Activated CD8-positive, alpha-beta T cell treated with anti-CD3 and anti-CD28 coated beads for 36 hours (primary cell): Measurements from ENCODE around the gene CEMP1. TPM values are rescaled to one million over a fixed set of nuclear protein-coding genes. Genes with fewer than 3 reads are reported as not detected.
"Not testable (repeated sequence)": the region's sequence is repeated elsewhere in the genome, so short reads cannot be mapped to it uniquely, and the experiment has no call there.

Experiments used
- ATAC-seq: fragments of 200-7000 bp; cut with Tn5 transposase; one replicate; pipeline ENCODE4 v1.10.0; 2021; ENCODE audit warnings: mild to moderate bottlenecking, moderate library complexity
- CTCF ChIA-PET: fragments of 350-600 bp; sonication (Branson Sonifier 250); formaldehyde crosslinking; loops from one replicate; lab custom pipeline; 2021; ENCODE audit warnings: antibody characterized with exemption; lab: Charles Lee
- POLR2A ChIA-PET: fragments of 350-600 bp; sonication (Branson Sonifier 250); formaldehyde crosslinking; loops from one replicate; lab custom pipeline; 2021; ENCODE audit warnings: antibody characterized with exemption; lab: Charles Lee
- DNase-seq: peaks from one replicate; pipeline ENCODE4 v3.0.0-alpha.2; 2020
- H3K27ac Mint-ChIP-seq: one replicate; pipeline ENCODE4 v1.8.0; 2021; ENCODE audit warnings: mild to moderate bottlenecking, mixed read lengths
- H3K27me3 Mint-ChIP-seq: one replicate; pipeline ENCODE4 v1.8.0; 2021; ENCODE audit warnings: mixed read lengths
- H3K36me3 Mint-ChIP-seq: one replicate; pipeline ENCODE4 v1.8.0; 2021; ENCODE audit warnings: low read depth, mixed read lengths
- H3K4me1 Mint-ChIP-seq: one replicate; pipeline ENCODE4 v1.8.0; 2021; ENCODE audit warnings: low read depth, mixed read lengths
- H3K4me3 Mint-ChIP-seq: one replicate; pipeline ENCODE4 v1.8.0; 2021; ENCODE audit warnings: mild to moderate bottlenecking, moderate library complexity, mixed read lengths
- H3K9me3 Mint-ChIP-seq: one replicate; pipeline ENCODE4 v1.8.0; 2021; ENCODE audit warnings: mixed read lengths
- intact Hi-C: fragments of 100-400 bp; cut with micrococcal nuclease; formaldehyde crosslinking; loops from one replicate; pipeline ENCODE4 v1.10.0; 2022
- total RNA-seq, 2 experiments: library from RNA; stranded (reverse); gene quantifications; one replicate each; pipeline ENCODE4 v1.2.3, GENCODE V29; 2021
- TF ChIP-seq, protein P1 (sequence below): fragments of 200-600 bp; IDR thresholded peaks from one replicate; pipeline ENCODE4 v1.8.0; 2022; ENCODE audit warnings: antibody characterized with exemption, mild to moderate bottlenecking

Gene CEMP1
- total RNA-seq, 2 experiments from 2014 or later: not detected

DNA sequence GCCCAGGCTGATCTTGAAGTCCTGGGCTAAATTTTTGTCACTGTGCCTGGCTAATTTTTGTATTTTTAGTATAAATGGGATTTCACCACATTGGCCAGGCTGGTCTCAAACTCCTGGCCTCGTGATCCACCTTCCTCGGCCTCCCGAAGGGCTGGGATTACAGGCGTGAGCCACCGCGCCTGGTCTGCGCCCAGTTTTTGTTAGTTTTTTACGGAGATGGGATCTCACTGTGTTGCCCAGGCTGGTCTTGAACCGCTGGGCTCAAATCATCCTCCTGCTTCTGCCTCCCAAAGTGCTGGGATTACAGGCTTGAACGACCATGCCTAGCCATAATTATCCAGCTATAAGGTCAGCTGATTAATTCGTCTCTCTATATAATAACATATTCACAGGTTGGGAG, 2.7 kb upstream of the CEMP1 start:
- POLR2A ChIA-PET: interaction anchor here (1.0 to 3.3 kb wide), 2 partner anchors 19 to 276 kb away, joined by 3 to 26 read pairs; partner anchors contain the start of gene ATP6V0C
- Mint-ChIP-seq H3K4me1 (peaks cover 21% of the 10 kb centered on the region), H3K27me3 (no peaks in the 10 kb centered on the region), H3K36me3 (peaks cover 2% of the 10 kb centered on the region), H3K4me3 (peak overlapping the region; percentile 31), H3K9me3 (no peaks in the 10 kb centered on the region), H3K27ac (peak overlapping the region; percentile 52)
- ATAC-seq (no peak), DNase-seq (no peak)
- intact Hi-C loops: loop anchor here (10.0 kb wide), 1 partner anchor 51 kb away; no protein-coding TSS in a partner anchor
- TF ChIP-seq, protein P1, sequence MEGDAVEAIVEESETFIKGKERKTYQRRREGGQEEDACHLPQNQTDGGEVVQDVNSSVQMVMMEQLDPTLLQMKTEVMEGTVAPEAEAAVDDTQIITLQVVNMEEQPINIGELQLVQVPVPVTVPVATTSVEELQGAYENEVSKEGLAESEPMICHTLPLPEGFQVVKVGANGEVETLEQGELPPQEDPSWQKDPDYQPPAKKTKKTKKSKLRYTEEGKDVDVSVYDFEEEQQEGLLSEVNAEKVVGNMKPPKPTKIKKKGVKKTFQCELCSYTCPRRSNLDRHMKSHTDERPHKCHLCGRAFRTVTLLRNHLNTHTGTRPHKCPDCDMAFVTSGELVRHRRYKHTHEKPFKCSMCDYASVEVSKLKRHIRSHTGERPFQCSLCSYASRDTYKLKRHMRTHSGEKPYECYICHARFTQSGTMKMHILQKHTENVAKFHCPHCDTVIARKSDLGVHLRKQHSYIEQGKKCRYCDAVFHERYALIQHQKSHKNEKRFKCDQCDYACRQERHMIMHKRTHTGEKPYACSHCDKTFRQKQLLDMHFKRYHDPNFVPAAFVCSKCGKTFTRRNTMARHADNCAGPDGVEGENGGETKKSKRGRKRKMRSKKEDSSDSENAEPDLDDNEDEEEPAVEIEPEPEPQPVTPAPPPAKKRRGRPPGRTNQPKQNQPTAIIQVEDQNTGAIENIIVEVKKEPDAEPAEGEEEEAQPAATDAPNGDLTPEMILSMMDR: no peak
- CTCF ChIA-PET: no interaction called here

DNA sequence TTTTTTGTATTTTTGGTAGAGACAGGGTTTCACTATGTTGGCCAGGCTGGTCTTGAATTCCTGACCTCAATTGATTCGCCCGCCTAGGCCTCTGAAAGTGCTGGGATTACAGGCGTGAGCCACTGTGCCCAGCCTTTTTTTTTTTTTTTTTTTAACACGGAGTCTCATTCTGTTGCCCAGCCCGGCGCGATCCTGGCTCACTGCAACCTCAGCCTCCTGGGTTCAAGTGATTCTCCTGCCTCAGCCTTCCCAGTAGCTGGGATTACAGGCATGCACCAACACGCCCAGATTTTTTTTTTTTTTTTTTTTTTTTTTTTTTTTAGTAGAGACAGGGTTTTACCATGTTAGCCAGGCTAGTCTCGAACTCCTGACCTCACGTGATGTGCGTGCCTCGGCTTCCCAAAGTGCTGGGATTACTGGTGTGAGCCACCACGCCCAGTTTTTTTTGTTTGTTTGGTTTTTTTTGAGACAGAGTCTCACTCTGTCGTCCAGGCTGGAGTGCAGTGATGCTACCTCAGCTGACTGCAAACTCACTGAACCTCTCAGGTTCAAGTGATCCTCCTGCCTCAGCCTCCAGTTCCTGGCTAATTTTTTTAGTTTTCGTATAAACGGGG, 2.0 kb upstream of the CEMP1 start:
- peak overlapping the region; percentile 98 for H3K27ac Mint-ChIP-seq
- ChIA-PET CTCF (interaction anchor here (0.8 to 1.2 kb wide), 4 partner anchors 13 to 318 kb away, joined by 3 to 5 read pairs (median 4); partner anchors contain the start of gene AMDHD2), POLR2A (interaction anchor here (0.7 to 3.7 kb wide), 5 partner anchors 12 to 380 kb away, joined by 3 to 67 read pairs (median 13); partner anchors contain the start of genes AMDHD2 and ATP6V0C)
- H3K9me3 Mint-ChIP-seq, ATAC-seq, DNase-seq, H3K36me3 Mint-ChIP-seq, H3K27me3 Mint-ChIP-seq: not testable (repeated sequence)
- peaks cover 18% of the 10 kb centered on the region for H3K4me1 Mint-ChIP-seq
- peak overlapping the region; percentile 88 for H3K4me3 Mint-ChIP-seq
- intact Hi-C loops: loop anchor here (10.0 kb wide), 1 partner anchor 52 kb away; no protein-coding TSS in a partner anchor

DNA sequence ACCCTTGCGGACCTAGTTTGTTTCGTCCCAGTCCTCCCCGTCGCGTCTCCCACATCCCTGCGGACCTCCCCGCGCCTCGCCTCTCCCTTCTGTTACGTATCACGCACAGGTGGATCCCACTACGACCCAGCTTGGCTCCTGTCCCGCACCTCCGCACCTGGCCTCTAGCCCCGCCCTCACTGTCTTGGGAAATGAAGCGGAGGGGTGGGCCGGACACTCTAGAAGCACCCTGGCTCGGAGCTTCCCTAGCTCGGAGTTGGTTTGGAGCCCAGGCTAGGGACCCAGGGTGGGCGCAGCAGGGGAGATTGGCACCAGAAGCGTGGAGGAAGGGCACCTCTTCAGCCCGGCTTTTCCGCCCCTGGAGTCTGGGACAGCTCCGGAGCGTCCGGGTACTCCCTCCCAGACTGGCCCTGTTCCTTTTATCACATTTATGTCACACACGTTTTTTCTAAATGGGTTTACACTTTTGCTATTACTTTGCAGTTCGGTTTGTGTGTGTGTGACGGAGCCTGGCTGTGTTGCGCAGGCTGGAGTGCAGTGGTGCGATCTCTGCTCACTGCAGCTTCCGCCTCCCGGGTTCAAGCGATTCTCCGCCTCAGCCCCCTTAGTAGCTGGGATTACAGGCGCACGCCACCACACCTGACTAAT, 1.4 kb upstream of the CEMP1 start:
- intact Hi-C loops: loop anchor here (10.0 kb wide), 1 partner anchor 52 kb away; no protein-coding TSS in a partner anchor
- H3K4me1 Mint-ChIP-seq: peaks cover 18% of the 10 kb centered on the region
- CTCF ChIA-PET: interaction anchor here (0.8 to 1.2 kb wide), 4 partner anchors 12 to 317 kb away, joined by 3 to 5 read pairs (median 4); partner anchors contain the start of gene AMDHD2

DNA sequence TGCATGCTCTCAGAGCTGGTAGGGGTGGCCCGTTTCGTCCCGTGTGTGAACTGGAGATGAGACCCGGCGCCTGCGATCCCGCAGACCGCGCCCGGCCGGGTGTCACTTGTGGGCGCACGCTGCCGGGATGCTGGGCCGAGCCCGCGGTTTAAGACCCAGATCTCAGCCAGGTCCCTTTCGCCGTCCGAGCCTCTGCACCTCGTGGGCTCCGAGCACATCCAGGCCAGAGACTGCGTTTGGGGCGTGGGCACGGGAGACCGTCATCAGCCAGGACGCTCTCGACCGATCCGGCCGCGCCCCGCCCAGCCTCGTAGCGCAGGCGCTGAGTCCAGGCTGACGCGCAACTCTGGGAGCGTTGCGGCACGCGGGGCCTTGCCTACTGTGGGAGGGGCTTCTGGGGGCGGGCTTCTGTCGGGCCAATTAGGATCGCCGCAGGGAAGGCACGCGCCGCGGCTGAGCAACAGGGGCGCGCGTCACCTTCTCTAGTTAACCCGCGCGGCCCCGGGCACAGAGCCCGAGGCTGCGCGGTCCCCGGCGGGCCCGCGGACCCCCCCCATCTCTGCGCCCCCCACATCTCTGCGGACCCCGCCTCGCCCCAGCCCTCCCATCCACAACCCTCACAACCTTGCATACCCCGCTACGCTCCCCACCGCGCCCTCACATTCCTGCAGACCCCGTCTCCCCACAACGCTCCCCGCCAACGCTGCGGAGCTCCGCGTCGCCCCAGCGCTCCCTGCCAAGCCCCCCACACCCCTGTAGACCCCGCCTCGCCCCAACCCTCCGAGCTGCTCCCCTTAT, 687 bp upstream of the CEMP1 start:
- Mint-ChIP-seq H3K4me1 (peaks cover 15% of the 10 kb centered on the region), H3K27me3 (no peaks in the 10 kb centered on the region), H3K27ac (peak overlapping the region; percentile 98), H3K4me3 (peak overlapping the region; percentile 88), H3K36me3 (no peaks in the 10 kb centered on the region), H3K9me3 (no peaks in the 10 kb centered on the region)
- POLR2A ChIA-PET: interaction anchor here (0.8 to 3.7 kb wide), 5 partner anchors 11 to 449 kb away, joined by 3 to 67 read pairs (median 13); partner anchors contain the start of genes AMDHD2 and ATP6V0C
- CTCF ChIA-PET: interaction anchor here (0.8 to 1.2 kb wide), 4 partner anchors 11 to 316 kb away, joined by 3 to 5 read pairs (median 4); partner anchors contain the start of gene AMDHD2
- TF ChIP-seq, protein P1: no peak
- intact Hi-C loops: loop anchor here (10.0 kb wide), 1 partner anchor 53 kb away; no protein-coding TSS in a partner anchor
- peak; percentile 99 for DNase-seq
- ATAC-seq: peak; percentile 95

More for the DNA sequence above, 1.4 kb upstream of the CEMP1 start:
- peak; percentile 11 for ATAC-seq
- H3K9me3 Mint-ChIP-seq: no peaks in the 10 kb centered on the region
- DNase-seq: peak; percentile 83
- H3K36me3 Mint-ChIP-seq: no peaks in the 10 kb centered on the region
- H3K27ac Mint-ChIP-seq: peak overlapping the region; percentile 98
- TF ChIP-seq, protein P1: no peak
- POLR2A ChIA-PET: interaction anchor here (0.7 to 3.7 kb wide), 7 partner anchors 12 to 448 kb away, joined by 3 to 67 read pairs (median 4); partner anchors contain the start of genes AMDHD2 and ATP6V0C
- H3K4me3 Mint-ChIP-seq: peak overlapping the region; percentile 88
- no peaks in the 10 kb centered on the region for H3K27me3 Mint-ChIP-seq
